Left forelimb (tissue), 1 donor: Measurements from ENCODE around the gene FARS2.

ENCODE experiments used
- DNase-seq: peaks from one replicate; pipeline ENCODE4 v3.0.0-alpha.2; 2018; ENCODE audit warnings: low spot score

The FARS2 gene

DNA sequence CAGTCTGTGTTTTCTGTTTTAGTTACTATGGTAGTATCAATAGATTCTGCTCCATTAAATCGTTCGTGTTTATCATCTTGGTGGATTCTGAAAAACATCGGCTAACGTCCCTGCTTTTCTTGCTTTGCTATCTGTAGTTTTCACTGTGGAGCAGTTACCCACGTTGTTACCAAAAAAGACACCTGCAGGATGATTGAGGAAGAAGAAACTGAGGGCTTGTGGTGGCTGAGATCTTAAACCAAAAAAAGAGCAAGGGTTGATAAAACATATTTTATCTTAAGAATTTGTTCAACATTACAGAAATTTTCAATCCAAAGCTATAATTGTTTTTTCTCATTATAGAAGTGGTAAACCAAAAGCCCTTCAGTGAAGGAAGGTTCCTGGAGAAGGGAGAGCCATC is 166.3 kb downstream of the FARS2 start:
- DNase-seq = no peak

DNA sequence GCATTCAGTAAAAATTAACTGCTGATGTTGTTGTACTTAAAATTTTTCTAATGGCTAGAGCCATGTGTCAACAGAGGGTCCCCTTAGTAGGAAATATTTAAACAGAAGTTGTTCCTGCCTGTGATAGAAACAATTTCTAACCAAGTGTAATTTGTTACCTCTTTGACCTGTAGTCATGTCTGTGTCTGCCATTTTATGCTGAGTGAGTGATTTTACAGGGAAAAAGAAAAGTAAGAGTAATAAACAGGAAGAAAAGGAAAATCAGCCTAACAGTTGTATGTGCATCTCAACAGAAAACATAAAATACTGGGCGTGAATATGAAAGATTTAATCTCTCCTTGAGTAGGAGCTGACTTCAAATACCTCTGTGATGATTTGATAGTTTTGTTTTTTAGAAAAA is 172.0 kb downstream of the FARS2 start:
- no peak for DNase-seq

DNA sequence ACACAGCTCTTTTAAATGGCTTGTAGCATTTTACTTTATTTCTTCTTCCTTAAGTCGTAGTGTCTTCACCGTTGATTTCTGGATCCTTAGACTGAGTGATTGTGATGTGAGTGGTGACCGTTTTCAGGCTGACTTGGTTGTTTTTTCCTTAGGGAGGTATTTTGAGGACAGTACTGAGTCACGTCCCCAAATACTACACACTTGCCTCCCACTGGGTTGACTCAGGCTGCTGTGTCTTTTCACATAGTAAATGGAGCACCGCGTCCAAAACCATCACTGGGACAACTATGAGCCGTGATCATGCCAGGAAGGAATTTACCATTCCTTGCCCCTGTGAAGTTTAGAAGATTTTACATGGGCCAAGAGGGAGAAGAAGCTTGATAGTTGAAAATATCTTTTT is 174.1 kb downstream of the FARS2 start:
- no peak for DNase-seq

DNA sequence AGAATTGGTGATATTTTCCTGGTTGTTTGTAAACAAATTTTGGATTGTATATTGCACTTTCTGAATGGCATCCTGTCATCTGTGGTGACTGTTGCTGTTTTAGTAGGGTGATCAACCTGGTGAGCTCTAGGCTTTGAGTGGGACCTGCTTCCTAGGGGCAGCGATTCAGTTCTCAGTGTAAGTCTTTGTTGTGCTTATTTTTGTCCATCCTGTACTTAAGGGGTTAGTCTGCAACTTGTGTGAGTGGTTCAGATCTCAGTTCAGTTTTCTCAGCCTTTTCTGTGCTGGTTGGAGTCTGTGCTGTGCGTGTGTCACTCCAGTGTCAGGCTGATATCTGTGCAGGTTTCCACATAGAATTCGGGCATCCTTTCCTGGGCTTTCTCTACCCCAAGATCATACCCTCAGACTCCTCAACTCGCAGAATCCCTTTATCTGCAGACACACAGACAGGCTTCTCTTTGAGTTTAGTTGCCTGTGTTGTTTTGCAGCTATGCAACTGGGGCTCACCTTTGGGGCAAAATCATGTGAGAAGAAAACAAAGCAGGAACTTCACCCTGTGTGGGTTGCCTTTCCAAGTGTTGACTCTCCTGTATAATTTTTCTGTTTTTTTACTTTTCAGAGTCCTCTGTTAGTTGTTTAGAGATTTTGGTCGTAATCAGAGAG is 177.7 kb downstream of the FARS2 start:
- DNase-seq = no peak

DNA sequence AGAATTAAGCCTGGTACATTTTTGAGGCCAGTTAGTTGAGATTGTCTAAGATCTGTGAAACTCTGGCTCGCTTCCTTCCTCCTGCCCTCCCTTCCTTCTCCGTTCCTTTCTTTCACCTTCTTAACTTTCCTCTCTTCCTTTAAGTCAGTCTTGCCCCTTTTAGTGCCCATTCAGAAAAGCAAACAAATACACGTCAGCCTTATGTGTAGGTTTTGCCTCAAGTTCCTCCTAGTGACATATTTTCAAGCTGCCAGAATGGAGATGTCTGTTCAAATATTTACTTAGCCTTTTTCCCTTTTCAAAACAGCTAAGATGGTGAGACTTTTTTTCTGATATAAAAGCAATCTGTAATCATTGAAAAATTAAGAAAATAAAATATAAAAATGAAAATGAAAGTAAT is 178.4 kb downstream of the FARS2 start:
- no peak for DNase-seq

DNA sequence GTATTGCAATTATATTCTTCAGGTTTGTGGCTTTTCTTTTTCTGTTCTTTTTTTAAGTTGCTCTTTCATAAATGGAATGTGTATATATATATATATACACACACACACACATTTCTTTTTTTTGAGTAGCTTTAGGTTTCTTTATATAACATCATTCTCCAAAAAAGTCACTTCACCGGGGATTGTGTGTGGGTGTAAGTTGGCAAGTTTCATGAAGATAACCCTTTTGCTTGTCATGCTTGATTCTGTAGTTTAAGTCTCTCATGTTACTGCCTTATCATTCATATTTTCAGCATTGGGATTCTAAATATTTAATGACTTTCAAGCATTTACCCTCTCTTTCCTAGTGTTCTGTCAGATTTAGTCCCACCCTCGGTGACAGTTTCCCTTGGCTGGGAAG is 181.0 kb downstream of the FARS2 start:
- no peak for DNase-seq

DNA sequence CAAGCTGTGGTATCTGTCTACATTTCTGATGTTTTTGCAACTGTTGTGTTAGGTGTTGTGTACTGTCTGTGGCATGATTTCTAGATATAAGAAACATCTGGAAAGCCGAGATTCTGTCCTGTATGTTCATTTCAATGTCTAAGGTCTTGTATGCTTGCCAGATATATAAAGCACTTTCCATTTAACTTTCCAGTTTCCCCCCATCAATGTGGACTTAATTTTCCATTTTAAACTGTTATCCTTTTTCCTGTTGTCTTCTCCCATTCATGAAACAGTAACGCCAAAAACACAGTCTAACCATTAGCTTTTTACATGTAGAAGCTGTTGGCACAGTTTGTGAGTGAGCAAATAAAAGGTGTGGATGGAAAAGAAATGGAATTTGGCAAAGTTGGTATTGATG is 181.6 kb downstream of the FARS2 start:
- DNase-seq = no peak

DNA sequence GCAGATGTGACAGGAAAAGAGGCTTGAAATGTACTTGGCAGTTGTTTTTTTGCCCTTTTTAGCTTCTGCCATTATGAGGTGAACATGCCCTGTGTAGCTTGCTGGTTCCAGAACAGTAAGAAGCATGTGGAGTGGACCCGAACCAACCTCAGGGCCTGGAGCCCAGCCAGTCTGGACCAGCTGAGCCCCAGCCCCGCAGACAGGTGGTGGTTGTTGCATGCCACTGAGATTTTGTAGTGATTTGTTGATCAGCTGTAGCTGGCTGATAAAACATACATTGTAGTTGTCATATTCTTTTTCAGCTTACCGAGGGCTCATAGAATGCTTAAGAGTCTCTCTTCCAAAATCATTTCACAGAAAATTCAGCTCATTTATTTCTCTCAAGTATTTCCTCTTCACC is 182.2 kb downstream of the FARS2 start:
- no peak for DNase-seq

DNA sequence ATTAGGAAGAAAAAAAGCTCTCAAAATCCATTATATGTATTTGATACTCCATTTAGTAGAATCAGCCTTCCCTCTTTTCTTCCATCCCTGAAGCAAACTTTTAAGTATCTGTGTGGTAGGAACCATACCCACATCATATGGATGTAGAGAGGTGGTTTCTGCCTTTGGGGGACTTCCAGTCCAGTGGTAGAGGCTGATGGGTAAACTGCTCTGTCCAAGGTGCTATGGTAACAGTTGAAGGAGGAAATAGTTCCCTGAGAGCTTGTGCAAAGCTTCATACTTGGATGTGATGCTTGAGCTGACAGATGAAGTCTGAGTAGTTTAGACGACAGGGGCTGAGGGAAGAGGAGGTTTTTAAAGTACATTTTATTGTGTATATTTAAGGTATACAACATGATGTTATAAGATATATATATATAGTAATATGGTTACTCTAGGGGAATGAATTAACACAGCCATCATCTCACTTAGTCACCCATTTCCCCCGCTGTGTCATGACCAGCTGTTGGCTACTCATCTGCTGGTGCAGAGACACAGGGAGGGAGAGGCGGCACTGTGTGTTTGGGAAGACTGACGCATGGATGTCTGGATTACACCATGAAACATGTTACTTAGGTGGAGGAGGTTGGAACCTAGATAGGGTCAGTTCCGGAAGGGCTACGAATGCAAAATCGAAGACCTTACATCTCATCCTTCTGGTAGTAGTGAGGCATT is 185.2 kb downstream of the FARS2 start:
- no peak for DNase-seq

DNA sequence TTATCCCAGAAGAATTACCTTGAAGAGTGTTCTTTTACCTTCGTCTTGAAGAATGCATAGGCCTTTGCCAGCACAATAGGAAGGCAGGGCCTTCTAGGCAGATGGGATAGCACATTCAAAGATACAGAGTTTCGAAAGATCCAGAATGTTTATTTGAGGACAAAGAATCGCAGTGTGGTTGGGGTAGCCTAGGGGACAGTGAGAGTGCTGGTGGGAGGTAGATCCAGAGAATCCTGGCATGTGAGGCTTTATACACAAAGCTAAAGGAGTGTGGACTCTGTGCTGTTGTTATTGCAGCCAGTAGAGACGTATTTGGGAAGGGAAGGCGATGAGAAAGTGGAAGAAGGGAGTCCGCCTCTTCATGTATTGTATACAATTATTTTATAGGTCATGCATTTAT is 186.6 kb downstream of the FARS2 start:
- no peak for DNase-seq

DNA sequence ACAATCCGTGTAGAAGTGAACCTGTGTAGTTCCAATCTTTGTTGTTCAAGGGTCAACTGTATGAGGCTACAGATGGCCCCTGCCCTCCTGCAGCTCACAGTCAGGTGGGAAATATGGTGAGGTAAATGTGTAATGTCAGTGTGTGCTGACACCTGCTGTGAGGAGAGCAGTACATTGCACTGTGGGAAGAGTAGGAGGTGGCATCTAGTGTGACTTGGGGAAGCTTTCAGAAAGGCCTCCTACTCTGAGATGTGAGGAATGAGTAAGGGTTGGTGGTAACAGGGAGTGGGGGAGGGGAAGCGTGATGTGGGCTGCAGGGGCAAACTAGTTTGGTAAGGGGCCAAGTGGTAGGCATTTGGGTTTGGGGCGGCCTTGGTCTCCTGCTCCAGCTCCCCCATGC is 188.8 kb downstream of the FARS2 start:
- DNase-seq = no peak

DNA sequence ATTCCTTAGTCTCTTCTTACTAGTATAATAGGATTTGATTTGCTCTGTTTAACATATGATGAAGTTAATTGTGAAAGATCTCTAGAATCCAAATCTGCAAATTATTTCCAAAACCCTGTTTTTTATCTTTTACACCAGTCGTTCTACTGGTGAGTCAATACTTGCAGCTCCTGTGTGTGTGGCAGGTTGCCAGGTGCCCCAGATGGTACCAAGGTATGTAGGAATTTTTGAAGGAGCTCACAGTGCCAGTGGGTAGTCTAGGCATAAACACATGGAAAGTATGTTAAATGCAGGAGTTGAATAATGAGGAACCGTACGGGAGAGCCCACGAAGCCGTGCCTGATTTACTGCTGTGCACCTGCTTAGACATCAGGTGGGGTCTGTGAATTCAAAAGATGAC is 192.2 kb downstream of the FARS2 start:
- DNase-seq = no peak

DNA sequence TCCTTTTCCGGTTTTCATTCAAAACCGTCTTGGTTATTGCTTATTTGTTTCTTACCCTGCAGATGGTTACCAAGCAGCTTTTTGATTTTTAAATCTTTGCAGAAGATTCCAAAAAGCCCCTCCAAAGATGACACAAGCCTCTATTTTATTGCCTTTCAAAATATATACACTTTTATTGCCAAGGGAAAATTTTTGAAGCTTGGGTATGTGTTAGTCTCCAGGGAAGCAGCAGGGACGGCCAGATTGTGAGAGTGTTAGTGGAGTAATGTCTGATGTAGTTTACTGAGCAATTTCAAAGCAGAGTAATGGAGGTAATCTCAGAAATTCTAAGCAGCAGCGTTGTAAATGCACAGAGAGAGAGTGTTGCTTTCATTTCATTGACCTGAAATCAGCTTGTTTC is 193.8 kb downstream of the FARS2 start:
- no peak for DNase-seq

DNA sequence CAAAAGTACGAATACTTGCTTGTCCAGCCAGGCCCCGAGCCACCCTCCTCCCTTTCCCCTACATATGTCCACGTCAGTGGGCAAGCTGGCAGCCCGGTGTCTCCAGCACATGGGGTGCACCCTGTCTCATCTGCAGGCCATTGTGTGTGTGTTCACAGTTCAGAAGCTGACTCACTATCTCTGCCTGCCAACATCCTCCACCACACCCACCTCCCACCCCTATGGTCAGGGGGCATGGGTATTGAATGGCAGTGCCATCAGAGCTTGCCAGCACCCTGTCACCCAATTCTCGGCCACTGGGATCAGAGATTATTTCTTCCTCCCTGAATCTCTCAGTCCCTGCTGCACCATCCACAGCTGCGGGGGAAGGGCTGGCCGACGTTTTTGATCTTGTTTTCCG is 195.7 kb downstream of the FARS2 start:
- DNase-seq = no peak

DNA sequence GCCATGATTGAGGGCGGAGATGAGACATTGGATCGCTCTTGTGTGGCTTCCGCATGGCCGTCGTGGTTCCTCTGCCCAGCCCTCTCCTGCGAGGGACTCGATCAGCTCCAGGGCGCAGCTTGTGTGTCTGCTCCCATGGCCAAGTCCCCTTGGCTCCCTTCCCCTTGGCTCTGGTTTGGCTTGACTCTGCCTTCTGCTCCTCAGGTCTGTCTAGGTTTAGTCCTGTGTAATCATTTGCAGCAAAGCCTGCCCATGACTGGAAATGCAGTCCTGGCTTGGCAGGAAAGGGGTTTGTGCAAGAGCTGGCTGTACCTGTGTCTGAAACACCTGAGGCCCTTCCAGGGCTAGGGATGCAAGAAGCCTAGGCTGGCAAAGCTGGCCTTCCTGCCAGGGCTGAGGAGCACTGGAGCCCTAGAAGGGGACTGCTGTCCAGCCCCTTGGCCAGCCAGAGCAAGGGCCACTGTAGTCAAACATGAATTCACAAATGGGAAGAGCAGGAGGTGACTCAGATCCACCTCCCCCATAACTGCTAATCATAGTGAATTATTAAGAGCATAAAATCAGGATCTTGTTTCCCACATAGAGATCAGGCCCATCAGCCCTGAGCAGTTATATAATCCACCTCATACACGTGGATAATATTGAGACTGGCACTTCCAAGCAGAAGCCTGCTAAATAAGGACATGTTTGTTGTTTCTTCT is 196.8 kb downstream of the FARS2 start:
- DNase-seq = no peak

DNA sequence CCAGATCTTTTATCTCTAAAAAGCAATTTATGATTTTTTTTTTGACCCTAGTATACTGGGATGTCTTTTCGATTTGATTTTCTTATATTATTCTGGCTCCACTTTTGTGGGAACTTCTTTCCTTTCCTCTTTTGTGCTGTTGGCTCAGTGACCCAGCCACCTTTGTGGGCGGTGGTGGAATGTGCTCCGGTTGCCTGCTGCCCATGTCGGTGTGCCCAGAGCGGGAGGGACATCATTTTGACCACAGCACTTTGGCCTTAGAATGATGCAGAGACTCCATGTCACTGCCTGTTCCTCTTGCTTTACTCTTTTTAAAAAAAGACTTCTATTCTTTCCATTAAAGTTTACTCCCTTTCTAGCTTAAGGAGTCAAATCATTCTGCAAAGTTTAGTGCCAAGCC is 198.0 kb downstream of the FARS2 start:
- no peak for DNase-seq

DNA sequence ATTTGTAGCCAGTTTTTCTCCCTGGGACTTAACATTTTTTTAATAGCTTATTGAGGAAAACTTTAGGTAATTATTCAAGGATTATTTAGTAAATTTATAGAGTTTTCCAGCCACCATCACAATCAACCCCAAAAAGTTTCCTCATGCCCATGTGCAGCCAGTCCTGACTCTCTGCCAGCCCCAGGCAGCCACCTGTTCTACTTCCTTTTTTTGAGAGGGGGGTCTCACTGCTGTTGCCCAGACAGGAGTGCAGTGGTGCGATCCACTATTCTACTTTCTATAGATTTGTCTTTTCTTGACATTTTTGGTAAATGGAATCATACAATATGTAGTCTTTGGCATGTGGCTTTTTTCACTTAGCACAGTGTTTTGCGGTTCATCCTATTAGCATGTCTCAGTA is 200.1 kb downstream of the FARS2 start:
- DNase-seq = no peak

DNA sequence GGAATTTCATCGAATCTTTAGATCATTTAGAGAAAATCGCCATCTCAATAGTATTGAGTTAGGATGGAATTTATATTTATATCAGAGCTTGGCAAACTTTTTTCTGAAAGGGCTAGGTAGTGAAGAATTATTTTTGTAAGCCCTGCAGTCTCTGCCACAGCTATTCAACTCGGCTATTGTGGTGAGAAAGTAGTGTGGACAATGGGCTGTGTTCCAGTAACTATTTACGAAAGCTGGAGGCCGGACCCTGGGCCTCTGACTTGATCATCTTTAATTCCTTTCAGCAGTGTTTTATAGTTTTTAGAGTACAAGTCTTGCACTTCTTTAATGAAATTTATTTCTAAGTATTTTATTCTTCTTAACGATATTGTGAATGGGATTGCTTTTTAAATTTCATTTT is 201.5 kb downstream of the FARS2 start:
- no peak for DNase-seq

DNA sequence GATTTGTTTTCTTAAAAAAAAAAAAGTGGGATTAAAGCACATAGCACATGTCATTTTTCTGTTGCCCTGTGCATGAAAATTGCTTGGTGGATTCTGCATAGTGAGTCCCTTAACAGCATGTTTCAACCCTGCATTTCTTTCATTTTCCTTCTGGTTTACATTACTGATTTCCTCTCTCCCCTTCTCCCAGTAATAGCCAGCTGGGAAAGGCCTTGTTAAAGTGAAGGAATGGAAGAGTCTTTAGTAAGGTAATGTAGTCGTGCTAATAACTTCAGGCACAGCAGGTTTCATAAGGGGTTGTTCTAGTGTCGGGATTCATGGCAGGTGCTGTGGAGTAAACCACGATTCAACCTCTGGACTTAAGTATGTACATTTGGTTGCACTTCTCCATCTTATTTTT is 202.4 kb downstream of the FARS2 start:
- DNase-seq = no peak

DNA sequence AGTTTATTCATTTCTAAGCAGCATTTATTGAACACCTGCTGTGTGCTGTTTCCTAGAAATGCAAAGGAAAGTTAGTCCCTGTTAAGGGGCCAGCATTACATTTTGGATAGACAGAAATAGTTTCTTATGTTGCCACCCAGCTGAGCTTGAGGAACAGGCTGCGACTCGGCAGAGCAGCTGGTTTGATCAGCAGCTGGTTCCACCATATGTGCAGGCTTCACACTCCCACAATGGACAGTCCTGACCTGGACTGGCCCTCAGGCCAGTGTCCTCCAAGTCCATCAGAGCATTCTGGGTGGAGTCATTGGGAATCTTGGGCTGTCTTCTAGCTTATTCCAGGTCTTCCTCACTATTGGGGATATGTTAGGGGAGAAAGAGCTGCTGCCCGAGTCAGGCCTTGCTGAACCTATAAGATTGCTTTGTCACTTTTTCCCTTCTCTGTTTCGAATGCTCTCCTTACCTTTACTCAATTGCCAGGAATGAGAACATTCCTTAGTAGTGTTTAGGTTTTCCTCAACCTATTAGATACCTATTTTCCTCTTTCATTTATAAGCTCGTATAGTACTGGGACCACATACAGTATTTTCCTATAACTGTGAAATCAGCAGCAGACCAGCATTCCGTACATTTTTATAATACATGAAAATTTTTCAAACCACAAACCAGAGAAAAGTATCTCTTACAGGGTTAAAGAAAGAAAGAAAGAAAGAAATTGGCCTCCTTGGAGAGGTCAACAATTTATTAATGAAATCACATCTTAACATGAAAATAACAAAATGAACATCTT is 203.0 kb downstream of the FARS2 start:
- no peak for DNase-seq

DNA sequence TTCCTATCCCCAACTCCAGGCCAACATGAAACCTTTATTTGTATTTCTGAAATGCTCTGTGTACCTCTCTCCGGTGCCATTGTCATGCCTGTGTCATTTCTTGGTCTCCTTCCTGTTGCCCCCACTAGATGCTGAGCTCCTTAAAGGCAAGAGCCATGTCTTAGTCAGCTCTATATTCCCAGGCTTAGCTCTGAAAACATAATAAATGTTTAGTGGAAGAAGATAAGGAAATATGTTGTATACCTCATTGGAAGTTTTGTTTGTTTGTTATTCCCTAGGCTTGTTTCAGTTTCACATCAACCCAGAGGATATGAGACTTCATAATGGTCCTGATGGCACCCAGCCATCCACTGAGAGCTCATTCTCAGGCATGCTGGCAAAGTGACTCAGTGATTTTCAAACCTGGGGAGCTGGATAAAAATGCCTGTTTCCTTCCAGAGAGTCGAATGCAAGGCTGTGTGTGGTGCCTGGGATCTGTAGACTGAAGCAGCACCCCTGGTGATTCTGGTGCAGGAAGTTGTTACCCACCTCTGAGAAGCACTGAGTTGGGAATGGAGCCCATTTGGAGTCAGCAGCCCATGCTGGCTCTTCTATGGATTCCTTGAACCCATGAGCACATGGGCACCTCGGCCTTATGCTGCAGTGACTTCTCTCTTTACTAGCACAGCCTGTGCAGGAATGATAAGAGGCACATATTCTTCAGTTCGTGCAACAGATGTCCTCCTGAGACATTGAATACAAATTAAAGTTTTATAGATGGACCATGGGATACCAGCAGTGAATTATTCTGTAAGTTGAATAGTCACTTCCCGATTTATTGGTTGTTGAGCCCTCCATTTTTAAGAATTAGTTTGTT is 205.2 kb downstream of the FARS2 start:
- DNase-seq = no peak

DNA sequence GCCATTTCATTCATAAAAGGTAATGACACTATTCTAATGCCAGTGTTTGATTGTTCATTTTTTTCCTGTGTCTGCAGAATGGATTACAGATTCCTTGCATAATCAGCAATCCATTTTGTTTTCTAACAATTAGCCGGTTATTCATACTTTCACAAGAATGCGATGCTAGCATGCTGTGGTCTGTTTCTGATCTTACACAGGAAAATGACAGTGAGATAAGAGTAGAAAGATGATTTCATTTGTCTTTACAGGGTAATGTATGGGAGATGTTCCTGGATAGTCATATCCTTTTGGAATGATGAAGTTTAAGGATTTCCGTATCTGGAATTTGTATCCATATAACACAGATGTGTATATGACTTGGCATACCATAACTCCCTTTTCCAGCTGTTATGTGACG is 207.3 kb downstream of the FARS2 start:
- no peak for DNase-seq
